ENCODE results near the gene BARX1.
"Not testable (repeated sequence)": the region's sequence is repeated elsewhere in the genome, so short reads cannot be mapped to it uniquely, and the experiment has no call there.

Gene BARX1

GRCh38 chr9:93944011-93944410, 11.1 kb downstream of the BARX1 start:
- peaks cover 70% of the 10 kb centered on the region for H3K27me3 ChIP-seq (ENCODE audit: insufficient read depth, insufficient read length)
- H3K4me1 ChIP-seq (ENCODE audit: insufficient read depth, insufficient read length), result peaks cover 23% of the 10 kb centered on the region
- H3K4me3 ChIP-seq (ENCODE audit: insufficient read length, low read depth), result no peak overlapping the region
- H3K9ac ChIP-seq (ENCODE audit: insufficient read length, low read depth), result no peak overlapping the region
- H3K36me3 ChIP-seq (ENCODE audit: insufficient read depth, insufficient read length, low read length), result no peaks in the 10 kb centered on the region
- no peak for TF ChIP-seq ZNF274 (IDR thresholded peaks at IDR 0.05; ENCODE audit: low read depth, low read length)
- TF ChIP-seq SUZ12 (IDR thresholded peaks at IDR 0.05; ENCODE audit: extremely low read depth, insufficient read depth, insufficient read length), result no peak
- no peak for TF ChIP-seq YY1 (IDR thresholded peaks at IDR 0.05; ENCODE audit: insufficient read depth, insufficient read length)
- DNase-seq (ENCODE audit: low read depth, low spot score), result no peak
- no peaks in the 10 kb centered on the region for H3K9me3 ChIP-seq (ENCODE audit: insufficient read depth, low read length)

DNA sequence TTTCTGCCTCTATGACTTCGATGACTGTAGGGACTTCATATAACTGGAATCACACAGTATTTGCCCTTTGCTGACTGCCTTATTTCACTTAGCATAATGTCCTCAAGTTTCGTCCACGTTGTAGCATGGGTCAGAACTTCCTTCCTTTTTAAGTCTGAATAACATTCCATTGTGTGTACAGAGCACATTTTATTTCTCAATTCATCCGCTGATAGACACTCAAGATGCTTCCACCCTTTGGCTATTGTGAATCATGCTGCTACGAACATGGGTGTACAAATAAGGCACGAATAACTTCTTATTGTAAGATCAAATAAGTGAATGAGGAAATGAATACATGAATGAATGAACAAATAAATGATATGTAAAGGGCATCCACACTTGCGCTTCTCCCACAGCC, 13.0 kb downstream of the BARX1 start:
- peaks cover 52% of the 10 kb centered on the region for H3K27me3 ChIP-seq (ENCODE audit: insufficient read depth, insufficient read length)
- H3K4me1 ChIP-seq (ENCODE audit: insufficient read depth, insufficient read length), result peaks cover 13% of the 10 kb centered on the region
- no peaks in the 10 kb centered on the region for H3K9me3 ChIP-seq (ENCODE audit: insufficient read depth, low read length)
- no peak overlapping the region for H3K4me3 ChIP-seq (ENCODE audit: insufficient read length, low read depth)
- TF ChIP-seq SUZ12 (IDR thresholded peaks at IDR 0.05; ENCODE audit: extremely low read depth, insufficient read depth, insufficient read length), result no peak
- no peak for TF ChIP-seq YY1 (IDR thresholded peaks at IDR 0.05; ENCODE audit: insufficient read depth, insufficient read length)
- TF ChIP-seq ZNF274 (IDR thresholded peaks at IDR 0.05; ENCODE audit: low read depth, low read length), result no peak
- H3K36me3 ChIP-seq (ENCODE audit: insufficient read depth, insufficient read length, low read length), result no peaks in the 10 kb centered on the region
- no peak for DNase-seq (ENCODE audit: low read depth, low spot score)
- H3K9ac ChIP-seq (ENCODE audit: insufficient read length, low read depth), result no peak overlapping the region

DNA sequence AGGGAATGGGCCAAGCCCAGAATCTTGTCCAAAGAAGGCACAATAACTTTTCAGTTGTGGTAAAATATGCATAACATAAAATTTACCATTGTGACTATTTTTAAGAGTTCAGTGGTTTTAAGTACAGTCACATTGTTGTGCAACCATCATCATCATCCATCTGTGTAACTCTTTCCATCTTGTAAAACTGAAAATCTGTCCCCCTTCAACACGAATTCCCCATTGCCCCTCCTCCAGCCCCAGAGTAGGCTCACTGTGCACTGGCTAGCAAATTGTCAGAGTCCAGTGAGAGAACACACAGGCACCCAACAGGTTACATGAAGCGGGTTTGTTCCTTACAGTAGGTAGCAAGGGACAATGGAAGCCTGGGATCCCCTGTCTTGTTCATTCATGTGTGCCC, 13.7 kb downstream of the BARX1 start:
- Histone ChIP-seq H3K9me3 (ENCODE audit: insufficient read depth, low read length) (no peaks in the 10 kb centered on the region), H3K9ac (ENCODE audit: insufficient read length, low read depth) (no peak overlapping the region), H3K4me3 (ENCODE audit: insufficient read length, low read depth) (no peak overlapping the region), H3K36me3 (ENCODE audit: insufficient read depth, insufficient read length, low read length) (no peaks in the 10 kb centered on the region), H3K4me1 (ENCODE audit: insufficient read depth, insufficient read length) (peaks cover 10% of the 10 kb centered on the region), H3K27me3 (ENCODE audit: insufficient read depth, insufficient read length) (peaks cover 46% of the 10 kb centered on the region)
- TF ChIP-seq SUZ12 (IDR thresholded peaks at IDR 0.05; ENCODE audit: extremely low read depth, insufficient read depth, insufficient read length) (no peak), YY1 (IDR thresholded peaks at IDR 0.05; ENCODE audit: insufficient read depth, insufficient read length) (no peak), ZNF274 (IDR thresholded peaks at IDR 0.05; ENCODE audit: low read depth, low read length) (no peak)
- DNase-seq (ENCODE audit: low read depth, low spot score), result no peak

- no peaks in the 10 kb centered on the region for H3K36me3 ChIP-seq (ENCODE audit: insufficient read depth, insufficient read length, low read length)
- peaks cover 5% of the 10 kb centered on the region for H3K4me1 ChIP-seq (ENCODE audit: insufficient read depth, insufficient read length)
- no peaks in the 10 kb centered on the region for H3K9me3 ChIP-seq (ENCODE audit: insufficient read depth, low read length)
- H3K27me3 ChIP-seq (ENCODE audit: insufficient read depth, insufficient read length), result peaks cover 40% of the 10 kb centered on the region
- no peak for TF ChIP-seq ZNF274 (IDR thresholded peaks at IDR 0.05; ENCODE audit: low read depth, low read length)
- no peak for TF ChIP-seq SUZ12 (IDR thresholded peaks at IDR 0.05; ENCODE audit: extremely low read depth, insufficient read depth, insufficient read length)
- no peak for TF ChIP-seq YY1 (IDR thresholded peaks at IDR 0.05; ENCODE audit: insufficient read depth, insufficient read length)
- H3K4me3 ChIP-seq (ENCODE audit: insufficient read length, low read depth), result no peak overlapping the region
- H3K9ac ChIP-seq (ENCODE audit: insufficient read length, low read depth), result no peak overlapping the region
- no peak for DNase-seq (ENCODE audit: low read depth, low spot score)
Measured at GRCh38 chr9:93940951-93941350, 14.2 kb downstream of the BARX1 start.

- not testable (repeated sequence) for H3K9me3 ChIP-seq (ENCODE audit: insufficient read depth, low read length); H3K4me3 ChIP-seq (ENCODE audit: insufficient read length, low read depth); DNase-seq (ENCODE audit: low read depth, low spot score); H3K36me3 ChIP-seq (ENCODE audit: insufficient read depth, insufficient read length, low read length); H3K4me1 ChIP-seq (ENCODE audit: insufficient read depth, insufficient read length); H3K9ac ChIP-seq (ENCODE audit: insufficient read length, low read depth)
- peaks cover 27% of the 10 kb centered on the region for H3K27me3 ChIP-seq (ENCODE audit: insufficient read depth, insufficient read length)
Measured at GRCh38 chr9:93939589-93939988, 15.6 kb downstream of the BARX1 start.

DNA sequence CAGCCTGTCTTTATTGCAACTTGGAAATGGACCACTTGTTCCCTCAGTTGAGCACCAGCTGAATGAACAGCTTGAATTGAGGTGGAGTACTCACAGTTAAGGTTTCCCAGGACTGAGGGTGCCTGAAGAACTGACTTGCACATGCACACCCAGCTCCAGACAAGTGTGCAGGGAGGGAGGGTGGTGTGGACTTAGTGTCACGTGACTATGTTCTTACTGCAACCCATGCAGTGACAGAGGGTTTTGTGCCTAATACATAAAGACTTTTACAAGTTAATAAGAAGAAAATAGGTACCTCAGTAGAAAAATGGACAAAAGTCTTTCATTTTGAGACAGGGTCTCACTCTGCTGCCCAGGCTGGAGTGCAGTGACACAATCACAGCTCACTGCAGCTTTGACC, 18.0 kb downstream of the BARX1 start:
- TF ChIP-seq SUZ12 (IDR thresholded peaks at IDR 0.05; ENCODE audit: extremely low read depth, insufficient read depth, insufficient read length) (no peak), YY1 (IDR thresholded peaks at IDR 0.05; ENCODE audit: insufficient read depth, insufficient read length) (no peak), ZNF274 (IDR thresholded peaks at IDR 0.05; ENCODE audit: low read depth, low read length) (no peak)
- Histone ChIP-seq H3K4me1 (ENCODE audit: insufficient read depth, insufficient read length) (no peaks in the 10 kb centered on the region), H3K36me3 (ENCODE audit: insufficient read depth, insufficient read length, low read length) (no peaks in the 10 kb centered on the region), H3K9me3 (ENCODE audit: insufficient read depth, low read length) (no peaks in the 10 kb centered on the region), H3K4me3 (ENCODE audit: insufficient read length, low read depth) (no peak overlapping the region), H3K9ac (ENCODE audit: insufficient read length, low read depth) (no peak overlapping the region), H3K27me3 (ENCODE audit: insufficient read depth, insufficient read length) (peaks cover 7% of the 10 kb centered on the region)
- DNase-seq (ENCODE audit: low read depth, low spot score), result no peak

- H3K36me3 ChIP-seq (ENCODE audit: insufficient read depth, insufficient read length, low read length), result no peaks in the 10 kb centered on the region
- no peak overlapping the region for H3K9ac ChIP-seq (ENCODE audit: insufficient read length, low read depth)
- H3K4me1 ChIP-seq (ENCODE audit: insufficient read depth, insufficient read length), result peaks cover 3% of the 10 kb centered on the region
- no peak for TF ChIP-seq ZNF274 (IDR thresholded peaks at IDR 0.05; ENCODE audit: low read depth, low read length)
- TF ChIP-seq YY1 (IDR thresholded peaks at IDR 0.05; ENCODE audit: insufficient read depth, insufficient read length), result no peak
- no peak for TF ChIP-seq SUZ12 (IDR thresholded peaks at IDR 0.05; ENCODE audit: extremely low read depth, insufficient read depth, insufficient read length)
- H3K4me3 ChIP-seq (ENCODE audit: insufficient read length, low read depth), result no peak overlapping the region
- DNase-seq (ENCODE audit: low read depth, low spot score), result no peak
- no peaks in the 10 kb centered on the region for H3K9me3 ChIP-seq (ENCODE audit: insufficient read depth, low read length)
- peaks cover 23% of the 10 kb centered on the region for H3K27me3 ChIP-seq (ENCODE audit: insufficient read depth, insufficient read length)
Measured at GRCh38 chr9:93931905-93932304, 23.2 kb downstream of the BARX1 start.

GRCh38 chr9:93930070-93930469, 25.1 kb downstream of the BARX1 start:
- Histone ChIP-seq H3K4me3 (ENCODE audit: insufficient read length, low read depth) (no peak overlapping the region), H3K9ac (ENCODE audit: insufficient read length, low read depth) (no peak overlapping the region), H3K27me3 (ENCODE audit: insufficient read depth, insufficient read length) (peaks cover 23% of the 10 kb centered on the region), H3K4me1 (ENCODE audit: insufficient read depth, insufficient read length) (peaks cover 3% of the 10 kb centered on the region), H3K9me3 (ENCODE audit: insufficient read depth, low read length) (no peaks in the 10 kb centered on the region), H3K36me3 (ENCODE audit: insufficient read depth, insufficient read length, low read length) (no peaks in the 10 kb centered on the region)
- no peak for TF ChIP-seq YY1 (IDR thresholded peaks at IDR 0.05; ENCODE audit: insufficient read depth, insufficient read length)
- TF ChIP-seq SUZ12 (IDR thresholded peaks at IDR 0.05; ENCODE audit: extremely low read depth, insufficient read depth, insufficient read length), result no peak
- TF ChIP-seq ZNF274 (IDR thresholded peaks at IDR 0.05; ENCODE audit: low read depth, low read length), result no peak
- DNase-seq (ENCODE audit: low read depth, low spot score), result no peak

Data from NT2/D1 (cell line).